ENCODE data around the gene SIK3.

GRCh38 chr11:117020287-117020686 is 77.9 kb downstream of the SIK3 start:
- TF ChIP-seq POLR2A (IDR thresholded peaks at IDR 0.05), result no peak
- TF ChIP-seq CTCF (IDR thresholded peaks at IDR 0.05), result no peak
- TF ChIP-seq POLR2AphosphoS5 (IDR thresholded peaks at IDR 0.05), result no peak

All from prostate gland (tissue), 2 donors.